Measurements from ENCODE around the gene LCE1E.

Gene LCE1E

DNA sequence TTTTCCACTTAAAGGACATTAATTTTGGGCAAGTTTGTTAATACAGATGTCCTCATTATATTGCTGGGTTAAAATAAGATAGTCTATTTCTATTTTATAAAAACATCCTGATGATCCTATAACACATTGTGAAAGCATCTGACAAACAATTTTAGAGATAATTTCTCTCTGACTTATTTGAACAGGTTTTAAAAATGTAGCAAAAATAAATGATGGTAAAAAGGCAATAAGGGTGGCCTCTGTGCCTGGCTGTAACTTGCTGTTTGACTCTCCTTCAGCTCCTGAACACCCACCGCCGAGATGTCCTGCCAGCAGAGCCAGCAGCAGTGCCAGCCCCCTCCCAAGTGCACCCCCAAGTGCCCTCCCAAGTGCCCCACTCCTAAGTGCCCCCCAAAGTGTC, 41.1 kb downstream of the LCE1E start, which contains the start of gene LCE1A:
Gene LCE1A, plus strand, starts transcription at position 301 of the 400 bp plus-strand sequence. Its CDS starts 0 bp downstream, at position 301.
- Histone ChIP-seq H3K4me1 (ENCODE audit: control insufficient read depth, insufficient read depth, low read length) (no peaks in the 10 kb centered on the region), H3K27me3 (ENCODE audit: control insufficient read depth, insufficient read depth, low read length) (no peaks in the 10 kb centered on the region), H3K4me3 (ENCODE audit: low read depth, low read length) (no peak within 1 kb of the TSS), H3K9me3 (ENCODE audit: control insufficient read depth, insufficient read depth, low read depth, low read length) (peaks cover 11% of the 10 kb centered on the region; the same call in 1 of the 2 replicates), H3K36me3 (ENCODE audit: control insufficient read depth, insufficient read depth, low read length) (no peaks in the 10 kb centered on the region), H3K9ac (ENCODE audit: low read length) (no peak within 1 kb of the TSS), H3K27ac (ENCODE audit: low read depth, low read length) (no peak within 1 kb of the TSS)

DNA sequence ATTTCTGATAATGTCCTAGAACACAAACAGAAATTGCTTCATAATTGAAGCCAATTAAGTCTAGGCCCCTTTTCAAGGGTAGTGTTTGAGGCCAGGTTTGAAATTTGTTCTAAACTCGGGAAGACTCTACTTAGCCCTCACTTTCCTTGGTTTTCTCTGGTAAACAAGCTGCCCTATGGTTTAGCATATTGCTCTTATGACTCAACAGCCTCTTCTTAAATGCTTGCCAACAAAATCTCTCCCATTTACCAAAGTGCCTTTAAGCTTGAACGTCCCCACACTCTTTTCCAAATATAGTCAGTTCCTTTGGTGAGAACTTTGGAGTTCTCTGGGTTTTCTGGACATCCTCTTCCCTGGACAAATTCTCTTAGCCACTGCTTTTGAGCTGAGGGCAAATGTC, 50.8 kb downstream of the LCE1E start:
- H3K27me3 ChIP-seq (ENCODE audit: control insufficient read depth, insufficient read depth, low read length) = no peaks in the 10 kb centered on the region; the same call in 1 of the 2 replicates
- no peak overlapping the region for H3K27ac ChIP-seq (ENCODE audit: low read depth, low read length)
- no peaks in the 10 kb centered on the region for H3K36me3 ChIP-seq (ENCODE audit: control insufficient read depth, insufficient read depth, low read length)
- no peak overlapping the region for H3K9ac ChIP-seq (ENCODE audit: low read length)
- no peak overlapping the region for H3K4me3 ChIP-seq (ENCODE audit: low read depth, low read length)
- H3K9me3 ChIP-seq (ENCODE audit: control insufficient read depth, insufficient read depth, low read depth, low read length) = no peaks in the 10 kb centered on the region; the same call in 1 of the 2 replicates
- H3K4me1 ChIP-seq (ENCODE audit: control insufficient read depth, insufficient read depth, low read length) = no peaks in the 10 kb centered on the region
